HG02852 (cell line): ENCODE data around the gene HM13.
"Not testable (repeated sequence)": the region's sequence is repeated elsewhere in the genome, so short reads cannot be mapped to it uniquely, and the experiment has no call there.

ENCODE experiments used
- ATAC-seq: cut with Tn5 transposase; IDR thresholded peaks from one replicate; pipeline ENCODE4 v1.9.1; 2021; ENCODE audit warnings: mild to moderate bottlenecking, moderate library complexity; ENCODE audit not compliant: unreplicated experiment

The HM13 gene

GRCh38 chr20:31514154-31515071 is at the start of gene HM13:
TSS of gene HM13 (plus strand) at chr20:31514442. CDS start at chr20:31514552, 110 bp downstream.
- ATAC-seq = peak; percentile 88

GRCh38 chr20:31470946-31471345 is 43.3 kb upstream of the HM13 start:
- ATAC-seq = not testable (repeated sequence)

- ATAC-seq = no peak
Measured at GRCh38 chr20:31472395-31473330, 41.6 kb upstream of the HM13 start.

GRCh38 chr20:31473331-31474096 is 40.7 kb upstream of the HM13 start:
- no peak for ATAC-seq

GRCh38 chr20:31474097-31474436 is 40.2 kb upstream of the HM13 start:
- peak; percentile 71 for ATAC-seq

GRCh38 chr20:31474758-31475427 is 39.3 kb upstream of the HM13 start, which contains the start of the genes DEFB124 and REM1:
TSS of gene DEFB124 (minus strand) at chr20:31475127. CDS start at chr20:31473013, 2,114 bp downstream.
TSS of gene REM1 (plus strand) at chr20:31475288. CDS start at chr20:31476446, 1,158 bp downstream.
- no peak for ATAC-seq

GRCh38 chr20:31475472-31476293 is 38.6 kb upstream of the HM13 start:
- no peak for ATAC-seq

GRCh38 chr20:31476294-31476585 is 38.0 kb upstream of the HM13 start:
- ATAC-seq = no peak

- no peak for ATAC-seq
Measured at GRCh38 chr20:31476643-31477215, 37.5 kb upstream of the HM13 start.

GRCh38 chr20:31484001-31484400 is 30.2 kb upstream of the HM13 start:
- ATAC-seq = no peak

- ATAC-seq = no peak
Measured at GRCh38 chr20:31485450-31486339, 28.5 kb upstream of the HM13 start.

- no peak for ATAC-seq
Measured at GRCh38 chr20:31488115-31488514, 26.1 kb upstream of the HM13 start.

- ATAC-seq = no peak
Measured at GRCh38 chr20:31489152-31489551, 25.1 kb upstream of the HM13 start.

GRCh38 chr20:31490752-31491151 is 23.5 kb upstream of the HM13 start:
- no peak for ATAC-seq

GRCh38 chr20:31494131-31494530 is 20.1 kb upstream of the HM13 start:
- ATAC-seq = no peak

GRCh38 chr20:31496761-31497295 is 17.4 kb upstream of the HM13 start:
- ATAC-seq = no peak

- ATAC-seq = no peak
Measured at GRCh38 chr20:31497838-31498540, 16.3 kb upstream of the HM13 start.
